RWPE2 (cell line): ENCODE results near the gene BCL6.

Experiments
- ATAC-seq: fragments of 200-7000 bp; cut with Tn5 transposase; 3 replicates; pipeline ENCODE4 v1.9.1; 2021; ENCODE audit warnings: low read depth
- DNase-seq: peaks from one replicate; pipeline ENCODE4 v3.0.0-alpha.2; 2020; ENCODE audit warnings: low spot score
- H3K27ac ChIP-seq: fragments of 450-650 bp; 2 replicates; pipeline ENCODE4 v1.5.1; 2017; ENCODE audit warnings: mild to moderate bottlenecking; ENCODE audit not compliant: poor library complexity, severe bottlenecking
- H3K27me3 ChIP-seq: fragments of 250-450 bp; sonication (Bioruptor Pico); 2 replicates; pipeline ENCODE4 v1.5.1; 2021; ENCODE audit warnings: mild to moderate bottlenecking, moderate library complexity; ENCODE audit not compliant: insufficient read depth, poor library complexity, severe bottlenecking
- H3K36me3 ChIP-seq: fragments of 250-450 bp; sonication (Bioruptor Pico); 2 replicates; pipeline ENCODE4 v1.5.1; 2020; ENCODE audit warnings: low read depth, mild to moderate bottlenecking, moderate library complexity
- H3K4me1 ChIP-seq: fragments of 250-450 bp; sonication (Bioruptor Pico); 2 replicates; pipeline ENCODE4 v1.5.1; 2021; ENCODE audit warnings: mild to moderate bottlenecking, moderate library complexity; ENCODE audit not compliant: insufficient read depth, poor library complexity, severe bottlenecking
- H3K4me3 ChIP-seq: fragments of 250-450 bp; sonication (Bioruptor Pico); 2 replicates; pipeline ENCODE4 v1.5.1; 2021; ENCODE audit warnings: mild to moderate bottlenecking, moderate library complexity; ENCODE audit not compliant: severe bottlenecking
- H3K9me3 ChIP-seq: fragments of 250-450 bp; sonication (Bioruptor Pico); 2 replicates; pipeline ENCODE4 v1.5.1; 2021; ENCODE audit warnings: mild to moderate bottlenecking, moderate library complexity; ENCODE audit not compliant: severe bottlenecking
- CTCF ChIP-seq: fragments of 450-650 bp; IDR thresholded peaks from one replicate; pipeline ENCODE4 v1.5.1; 2017; ENCODE audit warnings: mild to moderate bottlenecking, moderate library complexity; ENCODE audit not compliant: poor library complexity, severe bottlenecking

Gene BCL6

GRCh38 chr3:187777331-187777941 lies 32.2 kb upstream of the BCL6 start:
- Histone ChIP-seq H3K9me3 (no peaks in the 10 kb centered on the region), H3K4me3 (no peak overlapping the region), H3K36me3 (no peaks in the 10 kb centered on the region), H3K27me3 (no peaks in the 10 kb centered on the region), H3K4me1 (peaks cover 8% of the 10 kb centered on the region), H3K27ac (peak overlapping the region; percentile 46)
- no peak for TF ChIP-seq CTCF
- DNase-seq (no peak), ATAC-seq (no peak)

GRCh38 chr3:187775549-187775948 lies 30.3 kb upstream of the BCL6 start:
- H3K4me1 ChIP-seq, result peaks cover 8% of the 10 kb centered on the region
- no peaks in the 10 kb centered on the region for H3K36me3 ChIP-seq
- no peaks in the 10 kb centered on the region for H3K9me3 ChIP-seq
- ATAC-seq, result no peak
- H3K4me3 ChIP-seq, result no peak overlapping the region
- no peak overlapping the region for H3K27ac ChIP-seq
- TF ChIP-seq CTCF, result no peak
- H3K27me3 ChIP-seq, result no peaks in the 10 kb centered on the region
- DNase-seq, result no peak

- H3K9me3 ChIP-seq, result no peaks in the 10 kb centered on the region
- H3K4me1 ChIP-seq, result peaks cover 8% of the 10 kb centered on the region
- no peak overlapping the region for H3K4me3 ChIP-seq
- H3K27ac ChIP-seq, result no peak overlapping the region
- DNase-seq (no peak), ATAC-seq (no peak)
- H3K27me3 ChIP-seq, result no peaks in the 10 kb centered on the region
- no peak for TF ChIP-seq CTCF
- H3K36me3 ChIP-seq, result no peaks in the 10 kb centered on the region
Observed at GRCh38 chr3:187774185-187774789, 29.0 kb upstream of the BCL6 start.

GRCh38 chr3:187773233-187774184 lies 28.2 kb upstream of the BCL6 start:
- TF ChIP-seq CTCF, result no peak
- no peak overlapping the region for H3K27ac ChIP-seq
- no peaks in the 10 kb centered on the region for H3K27me3 ChIP-seq
- no peak overlapping the region for H3K4me3 ChIP-seq
- peaks cover 8% of the 10 kb centered on the region for H3K4me1 ChIP-seq
- no peak for DNase-seq
- ATAC-seq, result no peak
- H3K36me3 ChIP-seq, result no peaks in the 10 kb centered on the region
- H3K9me3 ChIP-seq, result no peaks in the 10 kb centered on the region
